ENCODE measurements around the gene WHRN. TPM values are rescaled to one million over a fixed set of nuclear protein-coding genes. Genes with fewer than 3 reads are reported as not detected.

Gene WHRN
- polyA plus RNA-seq, 1 donor (not counting 4 experiments of a cell fraction or from before 2014, with no cell fraction given), result 1.2 TPM

DNA sequence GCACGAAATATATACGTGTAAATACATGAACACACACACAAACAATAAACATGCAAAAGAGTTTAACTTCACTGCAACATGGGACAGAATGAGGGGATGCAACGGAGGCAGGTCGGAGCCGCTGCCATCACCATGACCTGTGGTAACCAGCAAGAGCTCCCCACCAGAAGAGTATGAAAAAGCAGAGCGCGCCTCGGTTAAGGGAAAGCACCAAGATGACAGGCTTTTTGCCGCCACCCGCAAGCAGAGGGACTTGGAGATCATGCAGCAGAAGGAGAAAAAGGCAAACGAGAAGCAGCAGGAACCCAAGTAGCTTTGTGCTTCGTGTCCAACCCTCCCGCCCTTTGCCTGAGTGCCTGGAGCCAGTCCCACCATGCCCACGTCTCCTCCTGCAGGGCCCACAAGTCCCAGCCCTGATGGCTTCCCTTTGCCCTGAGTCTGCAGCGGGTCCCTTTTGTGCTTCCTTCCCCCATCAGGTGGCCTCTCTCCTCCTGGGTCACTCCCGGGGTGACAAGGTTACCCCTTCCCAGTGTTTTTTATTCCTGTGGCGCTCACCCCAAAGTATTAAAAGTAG is 13.8 kb downstream of the WHRN start:
- DNase-seq (ENCODE audit: low read depth, low spot score) (no peak), FAIRE-seq (no peak)
- H4K20me1 ChIP-seq (ENCODE audit: control insufficient read depth, extremely low read depth, insufficient read depth, low read length), result no peaks in the 10 kb centered on the region
- no peak overlapping the region for H3K4me3 ChIP-seq (ENCODE audit: control insufficient read depth in 2 of 3, extremely low read depth in 1 of 3, insufficient read depth in 2 of 3, low read depth in 1 of 3, low read length in 3 of 3)
- no peak overlapping the region for H2AFZ ChIP-seq (ENCODE audit: control insufficient read depth, low read length)
- no peak overlapping the region for H3K27ac ChIP-seq (ENCODE audit: control insufficient read depth, insufficient read depth, low read length)
- no peak for TF ChIP-seq EZH2 (IDR thresholded peaks at IDR 0.05; ENCODE audit: low read length)
- TF ChIP-seq CTCF (optimal IDR thresholded peaks at IDR 0.05 in 1 of 3, IDR thresholded peaks at IDR 0.05 in 1 of 3, conservative IDR thresholded peaks at IDR 0.05 in 1 of 3; ENCODE audit: extremely low read depth in 1 of 3, insufficient read depth in 2 of 3, low read length in 3 of 3), result no peak
- peaks cover 7% of the 10 kb centered on the region for H3K27me3 ChIP-seq (ENCODE audit: control insufficient read depth, extremely low read depth, insufficient read depth, low read length)
- H3K4me1 ChIP-seq (ENCODE audit: control insufficient read depth, extremely low read depth, insufficient read depth, low read length), result peaks cover 7% of the 10 kb centered on the region
- H3K9ac ChIP-seq (ENCODE audit: control insufficient read depth, extremely low read depth, insufficient read depth, low read length), result no peak overlapping the region
- H3K9me1 ChIP-seq (ENCODE audit: control insufficient read depth, extremely low read depth, insufficient read depth, low read length), result no peaks in the 10 kb centered on the region
- H3K36me3 ChIP-seq (ENCODE audit: control insufficient read depth in 2 of 2, extremely low read depth in 1 of 2, insufficient read depth in 2 of 2, low read length in 2 of 2), result no peaks in the 10 kb centered on the region
- no peaks in the 10 kb centered on the region for H3K79me2 ChIP-seq (ENCODE audit: control insufficient read depth, insufficient read depth, low read length)
- H3K9me3 ChIP-seq (ENCODE audit: control insufficient read depth, low read depth, low read length), result no peaks in the 10 kb centered on the region
- dilution Hi-C loops (cut with MboI; ENCODE audit: extremely low pct_ligation_motif_present, low sequenced_read_pairs), result no loop called here
- no peak overlapping the region for H3K4me2 ChIP-seq (ENCODE audit: control insufficient read depth, extremely low read depth, insufficient read depth, low read depth, low read length)

- Histone ChIP-seq H3K4me2 (ENCODE audit: control insufficient read depth, extremely low read depth, insufficient read depth, low read depth, low read length) (no peak overlapping the region), H3K79me2 (ENCODE audit: control insufficient read depth, insufficient read depth, low read length) (no peaks in the 10 kb centered on the region), H4K20me1 (ENCODE audit: control insufficient read depth, extremely low read depth, insufficient read depth, low read length) (no peaks in the 10 kb centered on the region), H3K9ac (ENCODE audit: control insufficient read depth, extremely low read depth, insufficient read depth, low read length) (no peak overlapping the region), H3K27me3 (ENCODE audit: control insufficient read depth, extremely low read depth, insufficient read depth, low read length) (peaks cover 2% of the 10 kb centered on the region), H2AFZ (ENCODE audit: control insufficient read depth, low read length) (no peak overlapping the region), H3K4me1 (ENCODE audit: control insufficient read depth, extremely low read depth, insufficient read depth, low read length) (peaks cover 17% of the 10 kb centered on the region), H3K4me3 (ENCODE audit: control insufficient read depth in 2 of 3, extremely low read depth in 1 of 3, insufficient read depth in 2 of 3, low read depth in 1 of 3, low read length in 3 of 3) (no peak overlapping the region), H3K9me1 (ENCODE audit: control insufficient read depth, extremely low read depth, insufficient read depth, low read length) (no peaks in the 10 kb centered on the region), H3K27ac (ENCODE audit: control insufficient read depth, insufficient read depth, low read length) (no peak overlapping the region), H3K36me3 (ENCODE audit: control insufficient read depth in 2 of 2, extremely low read depth in 1 of 2, insufficient read depth in 2 of 2, low read length in 2 of 2) (no peaks in the 10 kb centered on the region), H3K9me3 (ENCODE audit: control insufficient read depth, low read depth, low read length) (no peaks in the 10 kb centered on the region)
- DNase-seq (ENCODE audit: low read depth, low spot score) (no peak), FAIRE-seq (no peak)
- dilution Hi-C loops (cut with MboI; ENCODE audit: extremely low pct_ligation_motif_present, low sequenced_read_pairs), result no loop called here
- no peak for TF ChIP-seq EZH2 (IDR thresholded peaks at IDR 0.05; ENCODE audit: low read length)
- TF ChIP-seq CTCF (optimal IDR thresholded peaks at IDR 0.05 in 1 of 3, IDR thresholded peaks at IDR 0.05 in 1 of 3, conservative IDR thresholded peaks at IDR 0.05 in 1 of 3; ENCODE audit: extremely low read depth in 1 of 3, insufficient read depth in 2 of 3, low read length in 3 of 3), result no peak
Observed at GRCh38 chr9:114489928-114490327, 15.3 kb downstream of the WHRN start.

Measured in keratinocyte (primary cell).